HepG2 (cell line): ENCODE data around the gene DIO1. TPM values are rescaled to one million over a fixed set of nuclear protein-coding genes. Genes with fewer than 3 reads are reported as not detected.
A peak's percentile ranks its signal among the peaks of the same experiment; 100 is the strongest.

Source experiments
- CEBPB ChIP-seq: IDR thresholded peaks from 2 replicates; pipeline ENCODE4 v1.6.1; 2011; ENCODE audit warnings: low read depth, low read length, improper control_type of control experiment, borderline replicate concordance
- DPF2 ChIP-seq: sonication (generic); formaldehyde crosslinking; IDR thresholded peaks from 2 replicates; pipeline ENCODE4 v1.4.0; 2020; ENCODE audit warnings: mild to moderate bottlenecking, low read depth, missing genetic modification reagents, borderline replicate concordance
- FOXO1 ChIP-seq: sonication (generic); formaldehyde crosslinking; IDR thresholded peaks from 2 replicates; pipeline ENCODE4 v1.4.0; 2020; ENCODE audit warnings: missing genetic modification reagents
- GATAD2A ChIP-seq: IDR thresholded peaks from 2 replicates; pipeline ENCODE4 v1.6.1; 2016
- HNF4A ChIP-seq: sonication (generic); formaldehyde crosslinking; IDR thresholded peaks from 2 replicates; pipeline ENCODE4 v1.4.0; 2020; ENCODE audit warnings: missing genetic modification reagents
- MTERF4 ChIP-seq: sonication (generic); formaldehyde crosslinking; IDR thresholded peaks from 2 replicates; pipeline ENCODE4 v1.8.0; 2023; ENCODE audit warnings: mild to moderate bottlenecking, missing genetic modification reagents
- PHF21A ChIP-seq: sonication (generic); formaldehyde crosslinking; IDR thresholded peaks from 2 replicates; pipeline ENCODE4 v1.5.0; 2020; ENCODE audit warnings: mild to moderate bottlenecking, missing genetic modification reagents
- PPARG ChIP-seq: conservative IDR thresholded peaks from 2 replicates; pipeline ENCODE4 v1.6.1; 2016; ENCODE audit warnings: missing biosample characterization, missing genetic modification reagents
- RARA ChIP-seq: IDR thresholded peaks from 2 replicates; pipeline ENCODE4 v1.6.1; 2016; ENCODE audit warnings: missing genetic modification reagents, missing compliant biosample characterization
- RXRB ChIP-seq: IDR thresholded peaks from 2 replicates; pipeline ENCODE4 v1.6.1; 2016; ENCODE audit warnings: borderline replicate concordance, missing genetic modification reagents, missing compliant biosample characterization
- SMAD9 ChIP-seq: sonication (generic); formaldehyde crosslinking; IDR thresholded peaks from 2 replicates; pipeline ENCODE4 v1.5.1; 2020; ENCODE audit warnings: mild to moderate bottlenecking, missing genetic modification reagents
- SOX13 ChIP-seq, 3 experiments: fragments of 450-650 bp in 1 of 3; sonication (generic) in 1 of 3; formaldehyde crosslinking in 1 of 3; IDR thresholded peaks in 2 of 3; conservative IDR thresholded peaks in 1 of 3; 2 replicates each; pipeline versions ENCODE4 v1.5.0 to v1.6.1; 2016 to 2020; ENCODE audit warnings: antibody characterized with exemption in 1 of 3, mild to moderate bottlenecking in 1 of 3, missing compliant biosample characterization in 1 of 3, missing genetic modification reagents in 1 of 3, moderate library complexity in 1 of 3
- SOX6 ChIP-seq, 2 experiments: fragments of 450-650 bp in 1 of 2; sonication (generic) in 1 of 2; formaldehyde crosslinking in 1 of 2; IDR thresholded peaks; 2 replicates each; pipeline versions ENCODE4 v1.4.0 to v1.6.1; 2017 to 2020; ENCODE audit warnings: antibody characterized with exemption in 1 of 2, mild to moderate bottlenecking in 1 of 2, missing genetic modification reagents in 1 of 2
- ZNF3 ChIP-seq: IDR thresholded peaks from 2 replicates; pipeline ENCODE4 v1.7.0; 2017; ENCODE audit warnings: inconsistent platforms
- ZNF615 ChIP-seq: sonication (generic); formaldehyde crosslinking; IDR thresholded peaks from 2 replicates; pipeline ENCODE4 v1.5.0; 2020; ENCODE audit warnings: mild to moderate bottlenecking, missing genetic modification reagents, borderline replicate concordance
- ZXDC ChIP-seq: sonication (generic); formaldehyde crosslinking; IDR thresholded peaks from 2 replicates; pipeline ENCODE4 v1.5.0; 2020; ENCODE audit warnings: mild to moderate bottlenecking, missing genetic modification reagents
- polyA plus RNA-seq, 8 experiments: library from polyadenylated mRNA; depleted of rRNA in 3 of 8; stranded (reverse) in 7 of 8; unstranded in 1 of 8; fragments of >200 nt; fragmentation: Illumina TruSeq in 4 of 8; extraction: Trizol in 4 of 8; gene quantifications; 2 replicates each; pipeline versions ENCODE4 v1.2.1 to v1.2.3, GENCODE V29; 2011 to 2016; ENCODE audit warnings: low read depth in 4 of 8, missing spikeins in 1 of 8, mixed read lengths in 1 of 8; ENCODE audit not compliant: insufficient read depth in 1 of 8
- total RNA-seq, 5 experiments: library from RNA; depleted of rRNA; stranded (reverse); fragments of >200 nt; fragmentation: Illumina TruSeq; extraction: Trizol; gene quantifications; 2 replicates each; pipeline ENCODE4 v1.2.3, GENCODE V29; 2016; ENCODE audit warnings: low read depth in 1 of 5

DIO1 gene
- total and polyA plus RNA-seq, 2 of the 13 experiments (the other 11 are each of a cell fraction or from before 2014, with no cell fraction given), result 13.5 to 45.6 TPM

GRCh38 chr1:53909946-53910345, 16.0 kb downstream of the DIO1 start (continued):
- no peak for TF ChIP-seq MTERF4 (CRISPR knock-in tag)
- TF ChIP-seq RXRB (CRISPR knock-in tag), result peak; percentile 30; the same call in 1 of the 2 replicates
- 0 out of 2 replicates have a peak, but pooled peaks have one; percentile 21 for TF ChIP-seq PPARG
- TF ChIP-seq PHF21A (CRISPR knock-in tag), result peak; percentile 67; the same call in 1 of the 2 replicates
- no peak for TF ChIP-seq ZXDC (CRISPR knock-in tag)
- peak; percentile 41 for TF ChIP-seq RARA
- TF ChIP-seq SOX6 (IDR thresholded peaks at IDR 0.05), result no peak
- peak; percentile 40; the same call in 1 of the 2 replicates for TF ChIP-seq SOX6 (CRISPR knock-in tag; IDR thresholded peaks at IDR 0.05)
- peak; percentile 43; the same call in 1 of the 2 replicates for TF ChIP-seq HNF4A (CRISPR knock-in tag)
- no peak for TF ChIP-seq ZNF615 (CRISPR knock-in tag)
- 0 out of 2 replicates have a peak, but pooled peaks have one; percentile 9 for TF ChIP-seq DPF2 (CRISPR knock-in tag)
- no peak for TF ChIP-seq SOX13 (IDR thresholded peaks at IDR 0.05)
- TF ChIP-seq SOX13 (CRISPR knock-in tag; conservative IDR thresholded peaks at IDR 0.05 in 1 of 2, IDR thresholded peaks at IDR 0.05 in 1 of 2), result peak in 1 of 2 experiments; percentile 29; a peak in 1 of 4 replicates
- peak; percentile 25; the same call in 1 of the 2 replicates for TF ChIP-seq GATAD2A
- TF ChIP-seq FOXO1 (CRISPR knock-in tag), result 0 out of 2 replicates have a peak, but pooled peaks have one; percentile 20
- TF ChIP-seq CEBPB, result peak; percentile 59; the same call in 1 of the 2 replicates
- no peak for TF ChIP-seq SMAD9 (CRISPR knock-in tag)
- TF ChIP-seq ZNF3, result no peak
